GM19468 (cell line): ENCODE results near the gene GPR183.

ENCODE experiments used
- ATAC-seq: cut with Tn5 transposase; IDR thresholded peaks from one replicate; pipeline ENCODE4 v1.9.1; 2021; ENCODE audit warnings: mild to moderate bottlenecking, moderate library complexity, moderate number of reproducible peaks; ENCODE audit not compliant: unreplicated experiment; ENCODE audit errors: extremely low read depth

GPR183 gene

GRCh38 chr13:99277629-99278028, 29.6 kb downstream of the GPR183 start:
- no peak for ATAC-seq

- ATAC-seq = no peak
Observed at GRCh38 chr13:99276706-99277105, 30.5 kb downstream of the GPR183 start.

- ATAC-seq = no peak
Observed at GRCh38 chr13:99275093-99275469, 32.1 kb downstream of the GPR183 start.

- no peak for ATAC-seq
Observed at GRCh38 chr13:99273128-99273527, 34.1 kb downstream of the GPR183 start.

- no peak for ATAC-seq
Observed at GRCh38 chr13:99272481-99272880, 34.7 kb downstream of the GPR183 start.

GRCh38 chr13:99271249-99271648, 36.0 kb downstream of the GPR183 start:
- ATAC-seq = no peak

- ATAC-seq = no peak
Observed at GRCh38 chr13:99270518-99270917, 36.7 kb downstream of the GPR183 start.

GRCh38 chr13:99269627-99270241, 37.5 kb downstream of the GPR183 start:
- peak; percentile 79 for ATAC-seq

- ATAC-seq = no peak
Observed at GRCh38 chr13:99268822-99269221, 38.4 kb downstream of the GPR183 start.

GRCh38 chr13:99267927-99268326, 39.3 kb downstream of the GPR183 start:
- ATAC-seq = no peak

- no peak for ATAC-seq
Observed at GRCh38 chr13:99266827-99267226, 40.4 kb downstream of the GPR183 start.

- no peak for ATAC-seq
Observed at GRCh38 chr13:99265821-99266426, 41.3 kb downstream of the GPR183 start.

- no peak for ATAC-seq
Observed at GRCh38 chr13:99265162-99265800, 41.9 kb downstream of the GPR183 start.

- ATAC-seq = no peak
Observed at GRCh38 chr13:99264051-99264450, 43.1 kb downstream of the GPR183 start.

GRCh38 chr13:99263126-99263785, 43.9 kb downstream of the GPR183 start:
- no peak for ATAC-seq

- no peak for ATAC-seq
Observed at GRCh38 chr13:99261059-99261458, 46.1 kb downstream of the GPR183 start.

- no peak for ATAC-seq
Observed at GRCh38 chr13:99260216-99260615, 47.0 kb downstream of the GPR183 start.

- no peak for ATAC-seq
Observed at GRCh38 chr13:99258946-99259345, 48.3 kb downstream of the GPR183 start.

- peak; percentile 91 for ATAC-seq
Observed at GRCh38 chr13:99258210-99258860, 48.9 kb downstream of the GPR183 start, which contains the start of gene GPR18. TSS of gene GPR18 (minus strand) at chr13:99258379. CDS start at chr13:99255872, 2,507 bp downstream.

- no peak for ATAC-seq
Observed at GRCh38 chr13:99257291-99257690, 49.9 kb downstream of the GPR183 start.

- no peak for ATAC-seq
Observed at GRCh38 chr13:99256709-99257108, 50.5 kb downstream of the GPR183 start.
